SKM-1 (cell line): ENCODE results near the gene PVALB.

ENCODE experiments used
- DNase-seq: peaks from one replicate; lab custom pipeline; 2025; ENCODE audit not compliant: unreplicated experiment; lab: John Stamatoyannopoulos, UW

PVALB gene

GRCh38 chr22:36775964-36776669, 40.7 kb downstream of the PVALB start, which contains the start of gene IFT27:
IFT27 (minus strand) TSS chr22:36776119; CDS start chr22:36775707, 412 bp downstream.
- DNase-seq: peak; percentile 99

DNA sequence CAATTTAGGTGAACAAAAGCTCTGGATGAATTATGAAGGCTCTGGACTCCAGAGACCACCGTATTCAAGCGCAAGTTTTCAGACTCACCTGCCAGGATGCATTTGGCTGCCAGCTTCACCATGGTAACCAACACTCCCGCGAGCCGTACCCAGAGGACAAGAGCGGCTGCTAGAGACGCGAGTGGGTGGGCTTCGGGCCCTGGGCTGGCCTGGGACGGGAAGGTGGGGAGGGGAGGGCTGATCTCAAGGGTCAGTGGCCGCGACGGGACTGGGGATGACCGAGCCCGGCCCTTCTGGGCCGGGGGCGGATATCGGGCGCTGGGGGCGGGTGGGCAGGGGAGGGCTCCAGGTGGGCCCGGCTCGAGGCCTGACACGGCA, 41.3 kb downstream of the PVALB start:
- no peak for DNase-seq

DNA sequence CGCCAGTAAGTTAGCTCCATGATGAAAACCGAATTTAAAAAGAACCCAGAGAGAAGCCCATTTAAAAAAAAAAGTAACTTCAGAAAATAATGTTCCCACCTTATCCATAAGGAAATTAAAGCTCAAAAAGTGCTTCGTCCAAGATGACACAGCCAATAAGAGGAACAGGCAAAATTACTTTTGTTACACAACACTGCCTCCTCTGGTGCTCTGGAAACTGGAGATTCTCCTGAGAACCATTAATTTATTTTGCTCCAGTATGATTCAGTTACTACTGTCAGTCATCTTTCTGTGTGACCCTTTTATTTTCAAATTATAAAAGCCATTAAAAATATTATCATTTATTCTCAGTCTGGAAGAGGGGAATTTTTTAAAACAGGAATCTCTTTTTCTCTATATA, 42.9 kb downstream of the PVALB start:
- peak; percentile 24 for DNase-seq

DNA sequence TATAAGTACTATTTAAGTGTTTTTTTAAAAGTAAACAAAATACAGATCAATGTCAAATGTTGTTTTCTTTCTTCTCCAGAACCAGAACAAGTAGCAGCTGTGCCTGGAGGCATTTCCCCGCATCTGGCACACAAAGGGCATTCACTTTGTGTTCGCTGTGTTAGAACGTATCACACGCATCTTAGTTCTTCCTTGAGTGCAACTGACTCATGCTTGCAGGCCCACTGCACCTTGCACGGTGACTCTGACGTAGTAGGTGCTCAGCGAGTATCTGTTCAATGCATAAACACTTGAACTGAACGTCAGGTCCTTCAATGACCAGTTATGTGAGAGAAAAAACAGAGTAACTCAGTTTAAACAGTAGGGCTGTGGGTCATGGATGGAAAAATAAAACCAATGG, 44.4 kb downstream of the PVALB start:
- DNase-seq: no peak

- DNase-seq: no peak
Measured at GRCh38 chr22:36771356-36772063, 45.3 kb downstream of the PVALB start.

DNA sequence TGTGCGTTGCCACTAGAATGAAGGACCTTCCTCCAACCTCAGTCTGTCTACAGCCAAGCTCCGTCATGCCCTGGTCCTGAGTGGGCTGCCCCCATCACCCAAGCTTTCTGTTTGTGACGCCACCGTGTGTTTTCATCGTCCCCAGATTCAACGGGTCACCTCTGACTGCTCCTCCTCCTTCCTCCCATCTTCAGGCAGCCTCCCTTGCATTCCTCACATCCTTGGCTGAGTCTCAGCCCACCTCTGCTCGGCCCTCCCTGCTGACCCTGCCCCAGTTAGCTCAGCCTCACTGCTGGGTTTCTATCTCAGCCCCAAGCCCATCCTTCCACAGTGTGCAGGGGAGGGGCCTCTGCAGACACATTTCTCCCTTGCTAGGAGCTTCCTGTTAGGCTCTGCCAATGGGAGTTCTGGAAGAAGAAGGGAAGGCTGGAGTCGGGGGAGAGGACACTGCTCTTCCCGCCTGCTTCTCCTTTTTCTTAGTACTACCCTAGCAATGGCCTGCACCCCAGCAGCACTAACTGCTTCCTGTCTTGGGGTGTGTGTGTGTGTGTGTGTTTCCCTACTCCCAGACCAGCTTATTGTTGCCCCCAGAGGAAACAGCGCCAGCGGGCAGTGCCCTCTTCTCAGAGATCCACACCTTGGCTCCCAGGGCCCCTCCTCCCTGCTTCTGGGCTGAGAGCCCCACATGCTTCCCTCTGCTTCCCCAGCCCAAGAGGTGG, 46.2 kb downstream of the PVALB start:
- no peak for DNase-seq

GRCh38 chr22:36769541-36770512, 47.0 kb downstream of the PVALB start:
- DNase-seq: no peak

DNA sequence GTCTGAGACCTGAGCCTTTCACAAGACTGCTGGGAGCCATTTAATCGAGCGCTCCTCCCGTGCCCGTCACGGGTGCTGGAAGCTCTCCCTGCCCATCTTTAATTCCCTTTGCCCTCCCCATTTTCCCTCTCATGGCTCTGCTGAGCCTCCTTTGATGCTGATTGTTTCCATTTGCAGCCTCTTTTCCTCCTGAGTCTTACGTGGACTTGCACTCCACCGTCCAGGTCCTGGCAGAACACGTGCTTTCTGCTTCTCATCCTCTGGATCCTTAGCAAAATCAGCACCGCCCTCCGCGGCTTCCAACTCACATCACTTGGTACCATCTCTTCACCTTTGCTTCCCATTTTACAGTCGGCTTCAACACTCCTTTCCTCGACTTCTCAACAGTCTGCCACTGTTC, 48.2 kb downstream of the PVALB start:
- DNase-seq: no peak

DNA sequence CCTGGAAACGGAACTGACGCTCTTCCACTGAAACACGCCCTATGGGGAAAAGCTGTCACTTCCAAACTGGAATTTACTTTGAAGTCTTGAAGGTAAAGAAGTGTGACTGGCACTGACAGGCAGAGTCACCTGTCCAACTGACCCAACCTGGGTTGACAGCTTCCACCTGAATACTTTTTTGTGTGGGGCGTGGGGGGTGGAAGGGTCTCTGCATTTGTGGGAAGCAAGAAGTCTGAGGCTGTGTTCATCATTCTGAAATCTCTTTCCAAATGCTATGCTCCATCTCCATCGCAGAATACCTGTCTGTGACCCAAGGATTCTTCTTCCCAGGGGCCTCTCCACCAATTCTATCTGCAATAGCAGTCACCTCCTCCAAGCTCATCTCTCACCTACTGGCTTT, 48.7 kb downstream of the PVALB start:
- DNase-seq: no peak

DNA sequence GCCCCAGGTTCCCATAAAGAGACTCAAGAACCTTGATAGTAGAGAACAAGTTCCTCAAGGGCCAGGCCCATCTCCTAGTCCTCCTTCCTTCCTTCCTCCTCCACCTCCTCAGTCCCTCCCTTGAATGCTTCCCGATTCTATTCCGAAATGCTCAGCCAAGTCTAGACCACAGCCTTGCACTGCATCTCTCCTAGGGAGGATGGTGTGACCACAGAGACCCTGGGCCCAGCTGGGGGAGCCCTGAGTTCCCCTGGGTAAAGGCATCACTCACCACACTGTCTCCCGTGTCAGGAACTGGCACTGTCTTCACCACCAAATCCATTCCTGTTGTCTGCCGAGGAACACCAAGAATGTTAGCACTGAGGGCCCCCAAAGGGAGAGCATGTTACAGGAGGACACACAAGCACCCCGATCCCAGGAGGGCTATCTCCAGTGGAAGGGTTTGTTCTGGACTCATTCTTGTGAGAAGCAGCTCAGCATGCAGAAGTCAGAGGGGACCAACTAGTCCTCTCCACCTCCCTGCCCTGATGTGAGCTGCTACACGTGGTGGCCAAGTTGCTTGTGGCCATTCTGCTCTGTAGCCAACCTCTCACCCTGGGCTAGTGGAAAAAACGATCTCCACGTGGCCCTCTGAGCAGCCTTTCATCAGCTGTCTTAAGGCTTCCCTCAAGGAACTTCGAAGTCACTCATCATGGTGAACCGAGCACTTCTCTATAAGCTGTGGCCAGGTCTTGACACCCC, 49.6 kb downstream of the PVALB start:
- no peak for DNase-seq

DNA sequence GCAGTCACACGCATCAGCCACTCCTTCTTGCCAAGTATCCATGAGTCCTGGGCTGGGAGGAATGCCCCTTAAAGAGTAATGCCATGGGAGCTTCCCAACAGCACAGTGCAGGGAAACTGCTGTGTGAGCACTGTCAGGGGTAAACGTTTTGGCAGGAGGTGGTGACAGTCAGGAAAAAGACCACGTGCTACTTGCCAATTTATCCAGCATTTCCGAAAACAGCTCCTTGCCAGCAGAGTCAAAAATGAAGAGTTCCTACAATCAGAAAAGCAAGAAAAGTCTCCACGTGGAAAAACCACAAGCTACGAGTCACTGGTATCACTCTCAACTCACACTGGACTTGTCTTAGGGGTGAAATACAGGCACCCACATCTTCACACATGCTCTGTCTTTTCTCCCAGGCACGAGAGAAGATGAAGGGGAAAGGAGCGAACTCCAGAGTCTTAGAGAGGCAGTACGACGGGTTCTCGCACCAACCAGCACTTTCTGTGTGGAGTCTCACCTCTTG, 50.8 kb downstream of the PVALB start:
- no peak for DNase-seq

GRCh38 chr22:36765131-36765942, 51.5 kb downstream of the PVALB start:
- no peak for DNase-seq

- DNase-seq: no peak
Measured at GRCh38 chr22:36764641-36765040, 52.2 kb downstream of the PVALB start.

DNA sequence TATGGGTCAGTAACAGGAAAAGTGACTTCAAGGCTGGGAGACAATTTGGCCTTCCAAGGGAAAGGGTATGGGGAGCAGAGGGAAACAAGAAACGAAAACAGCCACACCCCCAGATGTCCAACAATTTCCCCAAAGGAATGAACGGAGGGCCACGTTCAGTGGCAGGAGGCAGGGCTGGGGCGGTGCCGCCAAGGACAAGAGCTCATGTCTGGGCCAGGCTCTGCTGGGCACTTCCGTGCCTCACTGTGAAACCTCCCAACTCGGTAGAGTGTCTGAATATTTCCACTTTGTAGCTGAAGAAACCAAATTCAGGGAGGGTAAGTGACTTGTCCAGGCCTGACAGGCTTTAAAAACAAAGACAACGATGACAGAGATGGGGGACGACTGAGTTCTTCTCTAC, 52.8 kb downstream of the PVALB start:
- no peak for DNase-seq

GRCh38 chr22:36763576-36763975, 53.3 kb downstream of the PVALB start:
- no peak for DNase-seq

DNA sequence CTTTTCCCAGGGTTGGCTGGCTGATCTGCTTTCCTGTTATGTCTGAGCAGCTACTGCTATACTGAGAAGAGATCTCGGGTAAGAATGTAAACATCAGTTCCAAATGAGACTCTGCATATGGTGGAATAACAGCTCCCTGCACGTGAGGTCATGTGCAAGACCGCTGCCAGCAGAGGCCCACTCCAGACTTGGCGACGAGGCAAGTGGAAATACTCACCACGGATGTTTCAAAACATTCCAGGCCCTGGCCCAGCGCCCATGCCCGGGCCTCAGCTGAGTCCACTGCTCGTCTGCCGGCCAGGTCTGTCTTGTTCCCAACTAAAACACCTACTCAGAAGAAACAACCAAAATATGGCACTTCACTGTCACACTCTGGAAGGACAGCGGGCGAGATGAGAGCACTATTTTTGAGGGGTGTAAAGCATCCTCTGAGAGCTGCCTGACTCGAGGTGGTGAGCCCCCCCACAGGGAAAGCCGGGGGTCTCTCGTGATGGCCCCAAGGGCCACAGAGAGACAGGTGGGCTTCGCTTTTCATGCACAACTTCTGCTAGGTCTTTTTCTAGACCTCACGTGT, 54.1 kb downstream of the PVALB start:
- DNase-seq: no peak

- DNase-seq: no peak
Measured at GRCh38 chr22:36761553-36762240, 55.1 kb downstream of the PVALB start.

DNA sequence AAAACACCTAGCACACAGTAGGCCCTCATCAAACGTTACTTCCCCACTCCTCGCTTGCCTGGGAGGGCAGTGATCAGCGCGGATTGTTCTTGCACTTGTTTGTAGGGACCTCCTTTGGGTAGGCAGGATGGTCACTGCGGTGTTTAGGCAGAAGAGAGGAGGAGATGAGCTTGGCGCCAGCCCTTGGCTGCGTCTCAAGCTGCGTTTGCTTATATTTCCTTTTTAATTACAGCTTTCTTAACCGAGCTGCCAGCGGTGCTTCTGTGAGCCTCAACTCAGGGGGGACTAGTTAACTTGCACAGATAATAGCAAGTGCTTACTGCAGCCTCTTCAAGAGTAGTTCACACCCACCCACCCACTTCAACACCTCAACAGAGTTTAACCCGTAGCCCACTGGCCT, 56.0 kb downstream of the PVALB start:
- no peak for DNase-seq
